ENCODE results near the gene ANKS1B.

ANKS1B gene

GRCh38 chr12:99436584-99436983 is 548.2 kb downstream of the ANKS1B start:
- no peak for DNase-seq

GRCh38 chr12:99435095-99435791 is 549.5 kb downstream of the ANKS1B start:
- no peak for DNase-seq

DNA sequence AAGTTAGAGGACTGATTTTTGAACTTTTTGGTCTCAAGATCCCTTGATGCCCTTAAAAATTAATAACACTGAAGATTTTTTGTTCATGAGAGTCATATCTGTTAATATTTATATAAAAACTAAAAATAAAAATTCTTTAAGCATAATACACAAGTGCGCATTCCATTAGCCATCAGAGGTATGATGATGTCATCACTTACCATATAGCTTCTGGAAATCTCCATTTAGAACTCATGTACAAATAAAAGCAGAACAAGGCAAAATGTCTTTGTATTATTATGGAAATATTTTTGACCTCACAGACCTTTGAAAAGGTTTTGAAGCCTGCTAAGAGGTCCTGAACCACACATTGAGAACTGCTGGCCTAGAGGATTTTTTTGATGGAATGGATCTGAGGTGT is 551.6 kb downstream of the ANKS1B start:
- no peak for DNase-seq

DNA sequence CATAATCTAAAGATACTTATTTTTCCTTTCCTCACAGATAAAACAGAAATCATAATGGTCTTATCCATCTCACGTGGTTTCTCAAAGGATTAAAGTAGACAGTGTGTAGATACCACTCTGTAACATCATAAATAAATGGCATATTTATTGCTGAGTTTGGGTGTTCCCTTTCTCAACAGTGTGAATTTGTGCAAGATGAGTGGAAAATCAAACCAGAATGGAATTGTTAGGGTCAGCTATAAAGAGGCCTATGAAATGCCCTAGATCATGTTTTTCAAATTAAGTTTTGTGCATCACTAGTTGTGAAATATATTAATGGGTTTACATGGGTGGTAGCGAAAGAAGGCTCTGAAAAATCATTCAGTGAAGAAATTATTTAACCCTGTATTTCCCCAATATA is 553.5 kb downstream of the ANKS1B start:
- DNase-seq, result no peak

GRCh38 chr12:99427104-99427503 is 557.6 kb downstream of the ANKS1B start:
- DNase-seq, result no peak

- no peak for DNase-seq
Measured at GRCh38 chr12:99418379-99418778, 566.4 kb downstream of the ANKS1B start.

GRCh38 chr12:99413751-99414150 is 571.0 kb downstream of the ANKS1B start:
- no peak for DNase-seq

- no peak for DNase-seq
Measured at GRCh38 chr12:99393763-99394162, 591.0 kb downstream of the ANKS1B start.

GRCh38 chr12:99392091-99392850 is 592.5 kb downstream of the ANKS1B start:
- DNase-seq, result no peak

GRCh38 chr12:99390707-99391106 is 594.0 kb downstream of the ANKS1B start:
- no peak for DNase-seq

DNA sequence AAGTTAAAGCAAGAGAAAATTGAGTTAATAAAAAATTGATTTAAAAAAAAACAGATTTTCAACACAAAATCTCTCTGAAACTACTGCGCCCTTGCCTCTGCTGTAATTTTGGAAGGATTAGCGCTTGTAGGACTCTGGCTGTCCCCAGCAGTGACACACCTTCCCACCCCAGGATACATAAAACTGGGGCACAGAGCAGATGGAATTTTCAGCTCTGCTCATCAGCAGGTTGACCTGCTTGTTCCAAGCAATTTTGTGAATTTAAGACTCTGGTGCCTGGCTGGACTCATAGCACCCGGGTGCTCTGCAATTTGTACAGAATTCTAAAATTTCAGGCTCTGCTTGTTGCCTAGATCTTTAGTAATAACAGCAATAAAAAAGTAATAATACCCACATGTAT is 595.0 kb downstream of the ANKS1B start:
- DNase-seq, result no peak

- DNase-seq, result no peak
Measured at GRCh38 chr12:99388671-99389195, 596.0 kb downstream of the ANKS1B start.

DNA sequence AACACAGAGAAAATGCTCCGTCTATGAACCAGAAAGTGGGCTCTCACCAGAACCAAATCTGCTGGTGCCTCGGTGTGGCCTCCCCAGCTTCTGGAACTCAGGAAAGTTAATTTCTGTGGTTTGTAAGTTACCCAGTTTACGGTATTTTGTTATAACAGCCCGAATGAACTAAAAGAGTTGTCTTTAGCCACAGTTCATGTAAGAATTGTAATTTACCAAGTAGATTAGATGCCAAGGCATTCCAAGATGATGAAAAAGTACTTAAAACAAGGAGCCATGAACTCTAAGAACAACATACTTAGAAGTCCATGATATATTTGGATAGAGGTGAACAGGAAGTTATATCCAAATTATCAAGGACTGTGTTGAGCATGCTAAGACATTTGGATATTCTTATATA is 597.1 kb downstream of the ANKS1B start:
- DNase-seq, result no peak

DNA sequence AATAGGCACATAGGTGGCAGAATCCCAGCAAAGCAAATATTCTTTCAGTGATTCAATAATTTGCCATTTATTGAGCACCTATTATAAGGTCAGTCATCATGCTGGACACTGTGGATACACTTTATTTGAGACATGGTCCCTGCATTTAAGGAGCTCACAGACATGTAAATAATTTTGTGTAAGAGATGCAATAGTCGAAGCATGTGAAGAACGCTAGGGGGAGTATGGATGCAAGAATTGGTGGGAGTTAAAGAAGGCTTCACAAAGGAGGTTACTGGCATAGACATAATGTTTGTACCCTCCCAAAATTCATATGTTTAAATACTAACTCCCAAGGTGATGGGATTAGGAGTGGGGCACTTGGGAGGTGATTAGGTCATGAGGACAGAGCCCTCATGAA is 597.8 kb downstream of the ANKS1B start:
- DNase-seq, result no peak

DNA sequence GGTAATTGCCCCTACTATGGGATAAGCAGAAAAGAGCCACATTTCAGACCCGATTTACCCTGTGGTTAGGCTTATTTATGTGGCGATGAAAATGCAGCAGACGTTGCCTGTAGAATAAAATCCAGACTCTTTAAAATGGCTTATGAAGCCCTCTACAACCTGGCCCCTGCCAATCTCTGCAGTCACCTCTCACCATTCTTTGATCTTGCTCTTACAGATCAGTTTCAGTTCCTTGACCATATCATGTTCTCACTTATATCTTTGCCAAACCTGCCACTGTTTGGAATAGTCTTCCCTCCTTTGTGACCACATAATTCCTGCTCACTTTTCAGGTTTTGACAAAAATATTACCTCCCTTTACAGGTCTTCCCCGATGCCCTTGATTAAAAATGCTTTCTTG is 601.5 kb downstream of the ANKS1B start:
- DNase-seq, result no peak

GRCh38 chr12:99381992-99382391 is 602.7 kb downstream of the ANKS1B start:
- DNase-seq, result no peak

- no peak for DNase-seq
Measured at GRCh38 chr12:99380701-99381100, 604.0 kb downstream of the ANKS1B start.

GRCh38 chr12:99374023-99374422 is 610.7 kb downstream of the ANKS1B start:
- DNase-seq, result no peak

DNA sequence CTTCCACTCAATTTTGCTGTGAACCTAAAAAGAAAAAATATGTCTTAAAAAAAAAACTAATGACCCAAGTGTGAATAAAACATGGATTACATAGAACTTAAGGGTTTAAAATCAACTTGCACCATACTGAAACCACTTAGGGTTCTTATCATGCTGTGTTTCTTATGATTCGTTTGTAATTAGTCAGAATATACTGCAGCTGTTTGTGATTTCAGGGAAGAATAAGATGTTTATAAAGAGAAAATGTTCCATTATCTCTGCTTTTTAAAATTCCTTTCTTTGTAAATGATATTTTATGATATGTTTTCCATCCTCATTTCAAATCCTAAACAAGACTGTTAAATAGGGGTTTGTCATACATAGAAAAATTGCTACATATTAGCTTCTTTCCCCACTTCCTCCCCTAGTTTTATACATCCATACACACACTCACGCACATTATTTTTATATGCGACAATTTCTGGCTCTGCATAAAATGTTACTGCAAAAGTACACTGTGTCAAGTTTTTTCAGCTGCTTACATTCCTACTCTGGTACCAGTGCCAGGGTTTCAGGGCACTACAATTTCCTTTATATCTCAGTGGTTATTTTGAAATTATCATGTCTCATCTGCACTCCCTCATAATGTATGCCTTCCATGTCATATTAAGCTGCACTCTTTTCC is 612.3 kb downstream of the ANKS1B start:
- no peak for DNase-seq

GRCh38 chr12:99370421-99371138 is 614.2 kb downstream of the ANKS1B start:
- DNase-seq, result no peak

DNA sequence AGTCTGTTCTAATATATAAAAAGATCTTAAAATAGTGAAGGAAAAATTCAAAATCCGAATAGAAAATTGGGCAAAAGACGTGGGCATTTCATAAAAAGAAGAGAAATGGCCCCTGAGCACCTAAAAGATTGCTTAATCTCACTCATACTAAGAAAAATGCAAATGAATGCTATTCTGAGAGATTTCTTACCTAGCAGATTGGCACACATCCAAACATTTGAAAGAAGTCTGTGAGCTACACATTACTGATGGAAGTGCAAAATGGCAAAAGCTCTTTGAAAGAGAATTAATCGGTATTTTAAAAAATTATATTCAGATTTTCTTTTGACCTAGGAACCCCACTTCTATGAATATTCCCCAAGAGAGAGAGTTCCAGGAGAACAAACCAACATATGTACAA is 617.6 kb downstream of the ANKS1B start:
- no peak for DNase-seq

GRCh38 chr12:99352269-99352668 is 632.5 kb downstream of the ANKS1B start:
- DNase-seq, result no peak

- DNase-seq, result no peak
Measured at GRCh38 chr12:99343960-99344359, 640.8 kb downstream of the ANKS1B start.
